ENCODE results near the gene TNPO1. TPM values are rescaled to one million over a fixed set of nuclear protein-coding genes. Genes with fewer than 3 reads are reported as not detected.

Gene TNPO1
- total RNA-seq, 1 experiment from 2014 or later, result 205 TPM

Small RNAs within 50 kb of the gene (small RNA-seq; reads per million reads assigned to genes)
- gene MIR4804 (not detected), gene RF00019 (not detected)

Other genes starting within 250 kb of the TNPO1 start
- 8.1 and 9.5 TPM in 2 replicates for gene FCHO2, start 139.4 kb downstream of the TNPO1 start, total RNA-seq (2014; rRNA removed; shearing (Covaris generic))

All from HT1080 (cell line).